CD4-positive, alpha-beta memory T cell (primary cell): ENCODE results near the gene MED26. TPM values are rescaled to one million over a fixed set of nuclear protein-coding genes. Genes with fewer than 3 reads are reported as not detected.
"Not testable (repeated sequence)": the region's sequence is repeated elsewhere in the genome, so short reads cannot be mapped to it uniquely, and the experiment has no call there.

ENCODE experiments used
- CTCF ChIA-PET: fragments of 350-600 bp; sonication (Branson Sonifier 250); formaldehyde crosslinking; loops from one replicate; lab custom pipeline; 2021; ENCODE audit warnings: inconsistent platforms; ENCODE audit not compliant: partially characterized antibody; lab: Charles Lee
- POLR2A ChIA-PET: fragments of 350-600 bp; sonication (Branson Sonifier 250); formaldehyde crosslinking; loops from one replicate; lab custom pipeline; 2021; ENCODE audit not compliant: partially characterized antibody; lab: Charles Lee
- DNase-seq, 5 donors: peaks; one replicate each; pipeline versions ENCODE4 v3.0.0 to v3.0.0-alpha.2; 2020 to 2022; ENCODE audit warnings: mixed read lengths in 1 of 5
- H3K27ac ChIP-seq: one replicate; pipeline ENCODE4 v1.7.0; 2013; ENCODE audit warnings: low read depth, low read length
- H3K27me3 ChIP-seq: 2 replicates; pipeline ENCODE4 v1.7.0; 2013; ENCODE audit warnings: mild to moderate bottlenecking, low read length, moderate library complexity; ENCODE audit not compliant: insufficient read depth
- H3K36me3 ChIP-seq: 2 replicates; pipeline ENCODE4 v1.7.0; 2013; ENCODE audit warnings: mild to moderate bottlenecking, low read length, moderate library complexity; ENCODE audit not compliant: insufficient read depth
- H3K4me1 ChIP-seq: 2 replicates; pipeline ENCODE4 v1.7.0; 2013; ENCODE audit warnings: mild to moderate bottlenecking, low read length, moderate library complexity; ENCODE audit not compliant: insufficient read depth
- H3K4me3 ChIP-seq, 2 donors: one replicate each; pipeline ENCODE4 v1.7.0; 2013; ENCODE audit warnings: low read length in 2 of 2, mild to moderate bottlenecking in 1 of 2
- H3K9me3 ChIP-seq, 2 donors: one replicate each; pipeline ENCODE4 v1.7.0; 2013; ENCODE audit warnings: low read length in 2 of 2, control low read depth in 1 of 2; ENCODE audit not compliant: control insufficient read depth in 1 of 2
- H3K27ac Mint-ChIP-seq, 7 donors: one replicate each; pipeline ENCODE4 v1.8.0; 2020 to 2021; ENCODE audit warnings: mixed read lengths in 7 of 7, mild to moderate bottlenecking in 6 of 7, inconsistent platforms in 3 of 7, moderate library complexity in 3 of 7
- H3K27me3 Mint-ChIP-seq, 2 donors: one replicate each; pipeline ENCODE4 v1.8.0; 2020 to 2021; ENCODE audit warnings: mixed read lengths in 2 of 2
- H3K36me3 Mint-ChIP-seq, 2 donors: one replicate each; pipeline ENCODE4 v1.8.0; 2020 to 2021; ENCODE audit warnings: mixed read lengths in 2 of 2, inconsistent platforms in 1 of 2, mild to moderate bottlenecking in 1 of 2
- H3K4me1 Mint-ChIP-seq, 4 donors: one replicate each; pipeline ENCODE4 v1.8.0; 2020 to 2021; ENCODE audit warnings: mixed read lengths in 4 of 4, mild to moderate bottlenecking in 1 of 4
- H3K4me3 Mint-ChIP-seq, 8 donors: one replicate each; pipeline ENCODE4 v1.8.0; 2020 to 2021; ENCODE audit warnings: mixed read lengths in 8 of 8, mild to moderate bottlenecking in 7 of 8, moderate library complexity in 6 of 8, inconsistent platforms in 3 of 8
- H3K9me3 Mint-ChIP-seq, 8 donors: one replicate each; pipeline ENCODE4 v1.8.0; 2020 to 2021; ENCODE audit warnings: mixed read lengths in 8 of 8, mild to moderate bottlenecking in 5 of 8, inconsistent platforms in 3 of 8, moderate library complexity in 1 of 8
- intact Hi-C: fragments of 100-400 bp; cut with micrococcal nuclease; formaldehyde crosslinking; loops from one replicate; pipeline ENCODE4 v1.15.1; 2023
- polyA plus RNA-seq, 2 donors: library from polyadenylated mRNA; unstranded; fragments of 300-500 nt; fragmentation: Illumina TruSeq; gene quantifications; one replicate each; pipeline ENCODE4 v1.2.3, GENCODE V29; 2021
- total RNA-seq, 2 experiments: library from RNA; stranded (reverse); gene quantifications; one replicate each; pipeline ENCODE4 v1.2.3, GENCODE V29; 2021

The MED26 gene
- total and polyA plus RNA-seq, 4 experiments from 2014 or later: 3.3 to 18.6 (median 11.2) TPM

DNA sequence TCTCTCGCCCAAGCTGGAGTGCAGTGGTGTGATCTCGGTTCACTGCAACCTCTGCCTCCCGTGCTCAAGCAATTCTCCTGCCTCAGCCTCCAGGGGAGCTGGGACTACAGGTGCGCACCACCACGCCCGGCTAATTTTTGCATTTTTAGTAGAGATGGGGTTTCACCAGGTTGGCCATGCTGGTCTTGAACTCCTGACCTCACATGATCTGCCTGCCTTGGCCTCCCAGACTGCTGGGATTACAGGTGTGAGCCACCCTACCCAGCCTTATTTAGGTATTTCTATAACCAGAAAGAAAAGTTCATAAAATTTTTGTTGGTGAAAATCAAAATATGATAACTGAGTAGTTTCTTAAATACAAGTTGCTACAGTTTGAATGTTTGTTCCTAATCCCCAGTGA is 84.3 kb downstream of the MED26 start:
- not testable (repeated sequence) for H3K4me3 ChIP-seq, H3K9me3 ChIP-seq, H3K27me3 ChIP-seq, H3K36me3 ChIP-seq, H3K9me3 Mint-ChIP-seq, DNase-seq, H3K27me3 Mint-ChIP-seq
- Mint-ChIP-seq H3K4me1 (peaks cover 27 to 53% (median 39%) of the 10 kb centered on the region in 4 donors), H3K4me3 (peak overlapping the region; percentile 89 to 97 (median 92)), H3K27ac (peak overlapping the region; percentile 19 to 95 (median 91)), H3K36me3 (peaks cover 14% of the 10 kb centered on the region in 2 donors)
- intact Hi-C loops: loop anchor here (5.0 kb wide), 1 partner anchor 71 kb away; the partner anchor contains the start of gene EPS15L1
- CTCF ChIA-PET: interaction anchor here (0.6 to 1.4 kb wide), 3 partner anchors 16 to 228 kb away, joined by 3 to 4 read pairs (median 3); no protein-coding TSS in a partner anchor
- Histone ChIP-seq H3K4me1 (peaks cover 52% of the 10 kb centered on the region), H3K27ac (peak overlapping the region; percentile 77)
- POLR2A ChIA-PET: interaction anchor here (0.7 to 2.5 kb wide), 7 partner anchors 19 to 117 kb away, joined by 3 to 20 read pairs (median 6); partner anchors contain the start of genes MED26, SMIM7 and TMEM38A

DNA sequence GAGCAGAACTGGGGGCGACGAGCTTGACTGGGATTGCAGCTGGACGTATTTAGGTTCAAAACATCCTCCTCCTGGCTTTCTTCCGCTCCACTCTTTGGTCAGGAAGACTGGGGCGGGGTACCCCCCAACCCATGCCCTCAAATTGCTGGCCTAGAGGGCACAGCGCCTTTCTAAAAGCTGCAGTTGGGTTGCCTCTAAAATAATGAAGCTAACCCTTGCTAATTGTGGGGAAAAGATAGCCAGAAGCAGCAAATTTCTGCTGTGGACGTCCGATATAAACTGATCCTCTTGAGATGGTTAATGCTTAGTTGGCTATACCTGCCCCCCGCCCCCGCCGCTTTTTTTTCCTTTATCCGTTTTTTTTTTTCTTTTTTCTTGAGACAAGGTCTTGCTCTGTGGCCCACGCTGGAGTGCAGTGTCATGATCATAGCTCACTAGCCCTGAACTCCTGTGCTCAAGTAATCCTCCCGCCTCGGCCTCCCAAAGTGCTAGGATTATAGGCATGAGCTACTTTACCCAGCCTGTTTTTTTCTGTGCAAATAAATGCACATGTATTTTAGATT is 85.0 kb downstream of the MED26 start:
- H3K9me3 ChIP-seq: no peaks in the 10 kb centered on the region
- H3K27me3 ChIP-seq: no peaks in the 10 kb centered on the region
- no peak for DNase-seq
- peak overlapping the region; percentile 87 to 95 (median 93) for H3K27ac Mint-ChIP-seq
- H3K36me3 Mint-ChIP-seq: peaks cover 19 to 20% of the 10 kb centered on the region in 2 donors
- ChIA-PET POLR2A (interaction anchor here (0.7 to 2.5 kb wide), 17 partner anchors 11 to 219 kb away, joined by 3 to 20 read pairs (median 4); partner anchors contain the start of genes C19orf44, CALR3, MED26 and SMIM7), CTCF (interaction anchor here (0.6 to 1.4 kb wide), 4 partner anchors 15 to 229 kb away, joined by 3 to 4 read pairs (median 3); no protein-coding TSS in a partner anchor)
- H3K36me3 ChIP-seq: peaks cover 2% of the 10 kb centered on the region
- peak overlapping the region; percentile 89 to 97 (median 92) for H3K4me3 Mint-ChIP-seq
- peak overlapping the region; percentile 77 for H3K27ac ChIP-seq
- no peaks in the 10 kb centered on the region for H3K27me3 Mint-ChIP-seq
- intact Hi-C loops: loop anchor here (1.0 to 5.0 kb wide), 7 partner anchors 23 to 117 kb away; partner anchors contain the start of genes C19orf44, CALR3, EPS15L1 and MED26
- H3K4me1 Mint-ChIP-seq: peaks cover 30 to 61% (median 45%) of the 10 kb centered on the region in 4 donors
- no peaks in the 10 kb centered on the region for H3K9me3 Mint-ChIP-seq
- H3K4me1 ChIP-seq: peaks cover 56% of the 10 kb centered on the region
- peak overlapping the region; percentile 91 to 96 for H3K4me3 ChIP-seq

GRCh38 chr19:16542045-16542909 is 85.7 kb downstream of the MED26 start, which contains the start of gene CHERP:
Gene CHERP (minus strand): TSS chr19:16542437. CDS start chr19:16542378, 59 bp downstream.
- Mint-ChIP-seq H3K36me3 (peaks cover 26 to 27% of the 10 kb centered on the region in 2 donors), H3K9me3 (no peaks in the 10 kb centered on the region), H3K27me3 (no peaks in the 10 kb centered on the region), H3K4me3 (peak within 1 kb of the TSS; percentile 89 to 97 (median 92)), H3K4me1 (peaks cover 34 to 68% (median 51%) of the 10 kb centered on the region in 4 donors), H3K27ac (peak within 1 kb of the TSS; percentile 90 to 96 (median 94))
- POLR2A ChIA-PET: interaction anchor here (0.6 to 2.5 kb wide), 22 partner anchors 10 to 584 kb away, joined by 3 to 20 read pairs (median 4); partner anchors contain the start of genes C19orf44, CALR3, MED26 and SLC35E1
- Histone ChIP-seq H3K4me3 (peak within 1 kb of the TSS; percentile 91 to 96), H3K36me3 (peaks cover 4% of the 10 kb centered on the region), H3K9me3 (no peaks in the 10 kb centered on the region), H3K27ac (peak within 1 kb of the TSS; percentile 77), H3K4me1 (peaks cover 63% of the 10 kb centered on the region), H3K27me3 (no peaks in the 10 kb centered on the region)
- CTCF ChIA-PET: interaction anchor here (0.7 to 1.4 kb wide), 2 partner anchors 42 to 52 kb away, joined by 3 read pairs; no protein-coding TSS in a partner anchor
- DNase-seq: peak; percentile 93 to 95 (median 94)
- intact Hi-C loops: loop anchor here (1.0 to 5.0 kb wide), 7 partner anchors 24 to 118 kb away; partner anchors contain the start of genes C19orf44, CALR3, EPS15L1 and MED26

GRCh38 chr19:16541526-16542044 is 86.4 kb downstream of the MED26 start:
- peak overlapping the region; percentile 80 to 96 (median 89) for H3K27ac Mint-ChIP-seq
- H3K36me3 Mint-ChIP-seq: peaks cover 29 to 31% of the 10 kb centered on the region in 2 donors
- Histone ChIP-seq H3K9me3 (no peaks in the 10 kb centered on the region), H3K4me1 (peaks cover 65% of the 10 kb centered on the region), H3K27ac (peak overlapping the region; percentile 77), H3K27me3 (no peaks in the 10 kb centered on the region), H3K4me3 (peak overlapping the region; percentile 86 to 91), H3K36me3 (peaks cover 4% of the 10 kb centered on the region)
- no peaks in the 10 kb centered on the region for H3K9me3 Mint-ChIP-seq
- no peaks in the 10 kb centered on the region for H3K27me3 Mint-ChIP-seq
- H3K4me3 Mint-ChIP-seq: peak overlapping the region; percentile 84 to 97 (median 88)
- POLR2A ChIA-PET: interaction anchor here (0.6 to 2.5 kb wide), 8 partner anchors 14 to 585 kb away, joined by 3 to 20 read pairs (median 4); partner anchors contain the start of genes C19orf44, CALR3, MED26 and SLC35E1
- peaks cover 36 to 71% (median 53%) of the 10 kb centered on the region in 4 donors for H3K4me1 Mint-ChIP-seq
- DNase-seq: peak in 1 of 5 donors; percentile 23
- intact Hi-C loops: loop anchor here (1.0 to 5.0 kb wide), 7 partner anchors 25 to 119 kb away; partner anchors contain the start of genes C19orf44, CALR3, EPS15L1 and MED26
- CTCF ChIA-PET: no interaction called here

DNA sequence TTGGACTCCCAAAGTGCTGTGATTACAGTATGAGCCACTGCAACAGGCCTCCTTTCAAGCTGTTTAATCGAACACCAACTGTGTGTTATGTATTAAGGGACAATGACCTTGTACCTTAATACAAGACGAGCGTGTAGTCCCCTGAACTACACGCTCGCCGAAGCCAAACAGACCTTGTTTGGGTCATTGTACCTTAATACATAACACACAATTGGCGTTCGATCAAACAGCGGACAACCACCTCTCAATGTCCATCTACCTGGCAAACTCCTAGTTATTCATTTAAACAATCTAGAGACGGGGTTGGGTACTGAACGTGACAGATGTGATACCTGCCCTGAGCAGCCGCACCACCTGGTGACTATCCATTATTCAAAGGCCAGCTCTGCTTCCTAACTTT is 87.1 kb downstream of the MED26 start:
- Mint-ChIP-seq H3K9me3 (no peaks in the 10 kb centered on the region), H3K36me3 (peaks cover 30 to 38% of the 10 kb centered on the region in 2 donors), H3K27ac (peak overlapping the region; percentile 31 to 96 (median 89)), H3K27me3 (no peaks in the 10 kb centered on the region), H3K4me3 (peak overlapping the region; percentile 84 to 97 (median 88)), H3K4me1 (peaks cover 36 to 74% (median 53%) of the 10 kb centered on the region in 4 donors)
- ChIA-PET POLR2A (interaction anchor here (1.0 to 2.4 kb wide), 6 partner anchors 13 to 87 kb away, joined by 3 to 12 read pairs (median 4); partner anchors contain the start of genes C19orf44, CALR3, MED26 and SLC35E1), CTCF (interaction anchor here (1.1 kb wide), 1 partner anchor 44 kb away, joined by 3 read pairs; the partner anchor contains the start of gene C19orf44)
- H3K27ac ChIP-seq: peak overlapping the region; percentile 77
- H3K27me3 ChIP-seq: no peaks in the 10 kb centered on the region
- DNase-seq: no peak
- no peaks in the 10 kb centered on the region for H3K9me3 ChIP-seq
- peaks cover 65% of the 10 kb centered on the region for H3K4me1 ChIP-seq
- H3K4me3 ChIP-seq: peak overlapping the region; percentile 86 to 91
- peaks cover 4% of the 10 kb centered on the region for H3K36me3 ChIP-seq
- intact Hi-C loops: loop anchor here (5.0 kb wide), 1 partner anchor 69 kb away; the partner anchor contains the start of gene EPS15L1

DNA sequence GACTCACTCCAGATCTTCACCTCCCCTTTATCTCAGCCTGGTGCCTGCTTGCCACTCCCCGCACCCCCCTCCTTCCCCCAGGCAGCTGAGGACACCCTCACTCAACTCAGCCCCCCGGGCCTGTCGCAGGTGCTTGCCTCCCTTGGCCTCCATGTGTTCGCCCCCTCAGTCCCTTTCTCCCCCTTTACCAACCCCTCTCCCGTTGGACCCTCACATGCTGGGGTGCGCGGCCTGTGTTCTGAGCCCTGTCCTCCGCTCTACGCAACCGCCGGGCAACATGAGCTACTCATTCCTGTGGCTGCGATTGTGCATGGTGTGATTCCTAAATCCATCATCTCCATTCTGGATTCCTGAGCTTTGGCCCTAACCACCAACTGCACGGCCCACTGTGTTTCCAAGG is 90.9 kb downstream of the MED26 start:
- ChIA-PET CTCF (no interaction called here), POLR2A (no interaction called here)
- H3K9me3 Mint-ChIP-seq: no peaks in the 10 kb centered on the region
- Histone ChIP-seq H3K27ac (no peak overlapping the region), H3K4me1 (peaks cover 40% of the 10 kb centered on the region), H3K27me3 (no peaks in the 10 kb centered on the region), H3K9me3 (no peaks in the 10 kb centered on the region), H3K4me3 (no peak overlapping the region), H3K36me3 (peaks cover 30% of the 10 kb centered on the region)
- peak overlapping the region in 1 of 7 donors; percentile 55 for H3K27ac Mint-ChIP-seq
- intact Hi-C loops: no loop called here
- H3K36me3 Mint-ChIP-seq: peaks cover 34 to 48% of the 10 kb centered on the region in 2 donors
- peak overlapping the region in 1 of 8 donors; percentile 67 for H3K4me3 Mint-ChIP-seq
- peaks cover 20 to 54% (median 33%) of the 10 kb centered on the region in 4 donors for H3K4me1 Mint-ChIP-seq
- H3K27me3 Mint-ChIP-seq: no peaks in the 10 kb centered on the region
- DNase-seq: no peak
